ENCODE data around the gene TMPRSS3.

TMPRSS3 gene

DNA sequence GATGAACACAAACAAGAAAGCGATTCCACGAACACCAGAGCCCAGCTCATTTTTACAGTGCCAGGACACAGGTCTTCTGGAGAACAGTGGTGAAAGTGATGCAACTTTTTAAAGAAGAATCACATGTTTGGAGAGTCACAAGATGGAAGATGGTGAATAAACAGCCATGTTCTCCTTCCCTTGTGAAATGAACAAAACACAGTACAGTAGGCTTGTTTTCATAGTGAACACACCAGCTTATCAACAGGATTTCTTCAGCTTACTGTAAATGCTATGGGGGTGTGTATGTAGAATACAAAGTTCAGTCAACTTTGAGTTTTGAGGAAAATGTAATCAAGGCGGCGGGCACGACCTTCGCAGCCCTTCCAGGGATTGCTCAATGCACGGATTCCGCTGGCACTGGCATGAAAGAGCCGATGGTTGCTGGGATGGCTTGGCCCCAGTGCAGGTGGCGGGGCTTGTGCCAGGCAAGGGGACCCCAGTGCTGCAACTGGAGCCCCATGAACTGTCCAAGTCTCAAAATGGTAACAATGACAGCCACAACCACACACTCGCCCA, 9.7 kb downstream of the TMPRSS3 start:
- no peak for DNase-seq

DNA sequence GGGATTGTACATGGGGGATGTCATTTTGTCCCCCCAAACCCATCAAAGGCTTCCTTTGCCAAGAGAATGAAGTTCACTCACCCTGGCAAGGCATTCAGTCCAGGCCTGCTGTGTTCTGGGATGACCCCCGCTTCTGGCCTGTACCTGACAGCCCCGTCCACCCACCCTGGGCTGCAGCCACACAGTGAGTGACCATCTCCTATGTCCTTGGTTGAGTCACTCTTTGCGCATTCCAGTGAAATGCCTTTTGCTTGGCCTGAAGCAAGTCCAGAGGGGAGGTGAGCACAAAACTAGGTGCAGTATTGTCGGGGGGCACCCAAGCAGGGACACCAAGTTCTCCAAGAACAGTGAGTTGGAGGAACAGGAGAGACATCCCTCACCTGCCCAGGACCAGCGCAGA, 10.2 kb downstream of the TMPRSS3 start:
- DNase-seq = no peak

DNA sequence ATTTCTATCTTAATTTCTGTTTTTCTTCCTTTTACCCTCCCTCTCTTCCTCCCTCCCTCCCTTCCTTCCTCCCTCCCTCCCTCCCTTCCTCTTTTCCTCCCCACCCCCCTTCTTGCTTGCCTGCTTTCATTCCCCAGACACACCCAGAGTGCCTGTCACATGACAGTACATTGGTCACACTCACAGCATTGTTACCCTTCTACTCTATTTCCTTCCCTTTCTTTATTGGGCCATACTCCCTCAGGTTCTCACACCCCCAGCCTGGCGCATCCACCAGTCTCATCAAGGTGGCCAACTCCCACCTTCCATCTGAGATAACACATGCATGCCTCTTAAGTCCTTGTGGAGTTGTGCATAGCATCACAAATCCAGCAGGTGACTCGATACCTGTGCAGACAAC, 10.9 kb downstream of the TMPRSS3 start:
- no peak for DNase-seq

DNA sequence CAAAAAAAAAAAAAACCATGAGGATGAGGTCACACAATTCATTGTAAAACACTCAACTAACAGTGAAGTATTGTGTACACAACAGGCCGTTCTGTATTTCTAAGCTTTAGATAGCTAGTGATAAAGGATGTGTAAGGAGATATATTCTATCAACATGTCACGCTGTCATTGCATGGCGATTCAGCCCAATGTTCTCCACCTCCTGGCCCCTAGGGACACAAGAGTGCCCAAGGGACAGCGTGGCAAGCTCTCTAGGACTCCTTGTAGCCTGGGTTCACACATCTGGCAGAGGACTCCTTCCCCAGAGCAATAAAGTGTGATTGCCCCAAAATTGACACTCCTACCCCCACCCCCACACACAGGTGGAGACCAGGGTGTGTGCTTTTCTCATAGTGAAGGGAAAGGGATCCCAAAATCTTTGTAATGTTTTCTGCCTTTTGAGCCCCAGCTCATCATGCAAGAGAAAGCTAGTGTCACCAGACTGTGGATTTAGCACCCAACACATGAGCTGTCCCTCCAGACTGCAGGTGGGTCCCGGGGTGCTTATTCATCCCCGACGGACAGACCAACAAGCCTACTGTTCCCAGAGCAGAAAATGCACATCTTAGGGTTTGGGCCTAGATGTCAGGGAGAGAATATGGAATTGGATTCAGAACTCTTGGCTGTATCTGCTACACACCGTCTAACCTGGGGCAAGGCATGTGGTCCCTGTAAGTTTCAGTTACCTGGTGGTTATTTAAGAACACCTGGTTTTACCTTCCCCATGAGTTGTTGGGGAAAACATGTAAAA, 11.5 kb downstream of the TMPRSS3 start:
- no peak for DNase-seq

DNA sequence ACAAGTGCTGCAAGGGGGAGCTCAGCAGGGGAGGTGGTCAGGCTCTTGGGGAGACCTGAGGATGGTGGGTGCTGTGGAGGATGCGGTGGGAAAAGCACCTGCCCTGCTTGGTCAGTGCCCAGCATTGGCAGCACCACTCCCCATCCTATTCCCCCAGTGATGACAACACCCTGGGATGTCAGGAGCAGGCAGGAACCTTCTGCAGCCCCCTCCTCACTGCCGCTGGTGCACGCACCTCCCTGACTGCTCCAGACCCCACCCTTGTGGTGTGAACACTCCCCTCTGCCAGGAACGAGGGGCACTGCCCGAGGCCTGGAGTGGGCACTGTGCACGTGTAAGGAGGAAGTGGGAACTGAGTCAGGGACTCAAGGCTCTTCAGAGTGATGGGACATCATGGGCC, 12.5 kb downstream of the TMPRSS3 start:
- no peak for DNase-seq

DNA sequence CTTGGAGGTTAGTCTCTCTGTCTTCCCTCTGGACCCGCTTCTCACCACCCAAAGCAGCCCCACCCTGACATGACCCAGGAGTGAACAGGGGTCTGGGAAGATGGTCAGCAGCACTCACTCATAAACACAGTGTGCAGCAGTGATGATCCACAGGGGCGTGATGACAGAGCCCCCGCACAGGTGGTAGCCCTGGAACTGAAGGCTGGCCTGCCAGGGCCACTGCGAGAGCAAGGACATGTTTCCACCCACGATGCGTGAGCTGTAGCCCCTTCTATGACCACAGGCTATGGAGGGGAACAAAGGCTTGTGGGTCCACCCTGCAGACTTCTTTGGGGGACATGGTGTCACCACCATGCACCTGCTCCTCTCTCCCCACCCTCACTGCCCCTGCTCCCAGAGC, 12.9 kb downstream of the TMPRSS3 start:
- no peak for DNase-seq

DNA sequence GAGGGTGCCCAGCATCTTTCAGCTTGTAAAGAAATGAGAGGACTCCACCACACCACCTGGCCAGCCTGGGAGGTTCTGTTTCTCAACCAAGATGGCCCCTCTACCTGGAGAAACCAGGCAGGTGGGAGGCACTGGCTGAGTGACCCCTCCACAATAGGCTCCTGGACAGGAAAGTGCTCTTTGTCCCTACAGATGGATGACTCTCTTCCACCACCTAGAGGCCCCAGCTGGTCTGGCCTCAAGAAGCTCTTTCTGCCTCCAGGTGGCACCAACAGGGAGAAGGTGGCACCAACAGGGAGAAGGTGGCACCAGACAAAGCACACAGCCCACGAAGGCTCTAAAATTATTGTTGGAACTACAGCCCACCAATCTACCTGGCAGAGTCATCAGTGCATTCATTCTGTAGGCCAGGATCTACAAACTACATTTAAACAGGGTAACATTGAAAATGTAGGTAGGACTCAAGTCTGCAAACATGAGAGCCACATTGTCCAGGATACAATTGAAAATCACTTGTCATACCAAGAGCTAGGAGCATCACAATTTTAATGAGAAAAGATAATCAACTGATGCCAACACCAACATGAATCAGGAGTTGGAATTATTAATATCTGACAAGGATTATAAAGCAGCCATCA, 14.4 kb downstream of the TMPRSS3 start:
- DNase-seq = peak; percentile 7

DNA sequence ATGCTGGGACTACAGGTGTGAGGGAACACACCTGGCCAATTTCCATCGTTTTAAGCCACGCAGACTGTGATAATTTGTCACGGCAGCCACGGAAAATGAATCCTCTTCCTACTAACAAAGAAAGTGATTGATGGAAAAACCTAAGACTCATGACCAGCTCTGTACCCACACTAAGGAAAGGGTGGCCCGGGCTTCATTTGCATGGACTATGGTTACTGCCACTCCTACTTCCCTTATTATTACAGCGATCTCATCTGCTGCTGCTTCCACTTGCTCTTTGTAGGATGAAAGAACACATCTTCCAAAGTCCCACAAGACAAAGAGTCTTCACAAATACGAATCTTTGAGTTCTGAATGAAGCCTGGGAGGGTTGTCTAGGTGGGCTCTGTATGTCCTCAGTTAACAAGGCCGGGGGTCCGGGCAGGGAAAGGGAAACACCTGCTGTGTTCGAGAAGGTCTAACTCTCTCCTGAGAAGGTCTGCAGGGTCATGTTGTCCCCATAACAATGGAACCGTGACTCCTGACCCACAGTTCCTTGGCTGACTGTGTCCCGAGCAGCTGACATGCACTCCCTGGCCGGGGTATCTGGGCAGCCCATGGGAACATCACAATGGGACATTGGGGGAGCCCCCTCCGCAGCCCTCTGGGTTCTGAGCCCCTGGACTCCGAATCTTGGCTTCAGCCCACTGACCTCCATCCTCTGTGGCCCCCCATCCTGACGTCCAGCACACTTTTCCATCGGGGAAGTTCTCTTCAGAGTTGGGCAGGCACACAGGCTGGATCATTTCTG, 16.2 kb downstream of the TMPRSS3 start:
- no peak for DNase-seq

DNA sequence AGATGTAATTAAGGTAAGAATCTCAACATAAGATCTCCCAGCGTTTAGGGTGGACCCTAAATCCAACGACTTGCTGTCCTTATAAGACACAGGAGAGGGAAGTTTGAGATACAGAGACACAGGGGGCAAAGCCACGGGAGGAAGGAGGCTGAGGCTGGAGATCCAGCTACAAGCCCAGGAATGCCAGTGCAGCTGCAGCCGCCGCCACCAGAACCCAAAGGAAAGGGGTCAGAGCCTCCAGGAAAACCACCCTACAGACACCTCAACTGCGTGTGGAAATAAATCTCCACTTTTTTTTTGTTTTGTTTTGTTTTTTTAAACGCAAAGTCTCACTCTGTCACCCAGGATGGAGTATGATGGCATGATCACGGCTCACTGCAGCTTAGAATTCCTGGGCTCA, 17.4 kb downstream of the TMPRSS3 start:
- DNase-seq = no peak

DNA sequence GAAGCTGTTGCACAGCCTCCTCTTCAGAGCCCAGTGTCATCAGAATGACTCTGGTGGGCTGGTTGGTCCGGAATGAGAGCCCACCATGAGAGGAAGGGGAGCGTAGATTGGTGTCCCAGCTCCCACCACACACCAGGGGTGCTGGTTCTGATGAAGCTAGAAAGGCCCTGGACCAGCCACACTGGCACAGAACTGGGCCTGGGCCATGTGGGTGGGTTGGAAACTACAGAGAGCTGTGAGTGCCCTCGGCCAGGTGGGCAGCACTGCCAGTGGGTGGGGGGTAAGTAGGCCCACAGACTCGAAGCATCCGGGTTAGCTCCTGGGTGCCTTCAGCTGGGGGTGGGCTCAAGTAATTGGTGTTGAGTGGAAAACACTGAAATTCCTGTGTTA, 17.9 kb downstream of the TMPRSS3 start:
- no peak for DNase-seq

DNA sequence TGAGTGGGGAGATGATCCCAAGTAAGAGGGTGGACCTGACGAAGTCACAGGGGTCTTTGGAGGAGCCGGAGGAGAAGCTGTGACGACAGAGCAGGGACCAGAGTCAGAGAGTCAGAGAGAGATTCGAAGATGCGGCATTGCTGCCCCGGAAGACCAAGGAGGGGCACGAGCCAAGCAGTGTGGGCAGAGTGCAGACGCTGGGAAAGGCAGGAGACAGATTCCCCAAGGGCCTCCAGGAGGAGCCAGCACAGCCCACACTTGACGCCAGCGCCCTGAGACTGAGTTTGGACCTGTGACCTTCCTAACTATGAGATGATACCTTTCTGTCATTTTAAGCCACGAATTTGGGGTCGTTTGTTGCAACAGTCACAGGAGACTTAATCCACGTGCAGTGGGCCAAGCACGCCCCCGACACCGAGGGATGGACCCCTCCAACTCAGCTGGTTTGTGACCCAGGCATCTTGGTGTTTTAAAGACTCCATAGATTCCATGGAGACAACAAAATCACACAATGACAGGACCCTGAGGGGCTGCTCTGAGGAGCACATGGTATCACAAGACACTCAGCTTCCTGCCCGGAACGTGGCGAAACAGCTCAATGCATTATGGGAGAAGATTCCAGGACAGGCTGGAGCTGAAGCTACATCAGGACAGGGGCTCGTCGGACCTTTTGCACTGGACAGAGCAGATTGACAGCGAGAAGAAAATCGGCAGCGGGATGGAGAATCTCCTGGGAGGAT, 18.5 kb downstream of the TMPRSS3 start:
- DNase-seq = no peak

DNA sequence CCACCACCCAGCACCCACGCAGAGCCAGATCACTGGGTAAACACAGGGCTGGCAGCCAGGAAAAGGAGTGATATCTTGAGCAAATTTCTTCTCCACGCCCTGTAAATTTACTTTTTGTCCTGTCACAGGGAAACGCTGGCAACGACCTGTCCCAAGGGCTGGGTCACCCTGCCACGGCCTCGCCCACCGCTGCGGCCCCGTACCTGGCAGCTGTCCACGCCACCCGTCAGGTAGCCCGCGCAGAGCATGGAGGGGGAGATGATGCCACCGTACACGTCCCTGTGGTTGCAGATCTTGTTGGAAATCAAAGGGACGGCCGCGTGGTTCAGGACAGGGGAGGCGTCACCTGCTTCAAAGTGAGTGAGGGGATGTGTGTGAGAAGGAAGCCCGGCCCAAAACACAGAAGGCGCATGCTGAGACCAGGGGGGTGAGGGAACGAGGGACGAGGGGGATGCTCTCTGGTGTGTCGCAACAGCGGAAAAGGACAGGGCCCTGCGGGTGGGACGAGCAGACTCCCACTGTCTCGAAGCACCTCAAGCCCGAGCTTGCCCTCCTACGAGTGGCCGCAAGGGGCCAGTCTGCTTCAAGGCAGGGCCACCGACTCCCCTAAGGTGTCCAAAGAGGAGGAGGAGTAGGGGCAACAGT, 19.4 kb downstream of the TMPRSS3 start:
- DNase-seq = no peak

DNA sequence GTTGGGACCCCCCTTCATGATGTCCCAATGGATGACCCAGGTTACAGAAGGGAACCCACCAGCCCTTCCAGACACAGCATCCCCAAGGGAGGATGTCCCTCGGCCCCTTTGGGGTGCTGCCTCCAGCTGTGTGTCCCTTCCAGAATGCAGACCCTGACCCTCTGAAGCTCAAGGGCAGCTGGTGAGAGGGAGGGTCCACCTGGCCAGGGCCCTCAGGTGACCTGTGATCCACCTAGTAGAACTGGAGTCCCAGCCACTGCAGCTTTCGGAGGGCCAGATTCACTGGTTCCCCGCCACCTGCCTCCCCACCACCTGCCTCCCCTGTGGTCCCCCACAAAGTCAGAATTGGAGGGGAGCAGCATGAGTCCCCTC, 19.9 kb downstream of the TMPRSS3 start:
- DNase-seq = no peak

DNA sequence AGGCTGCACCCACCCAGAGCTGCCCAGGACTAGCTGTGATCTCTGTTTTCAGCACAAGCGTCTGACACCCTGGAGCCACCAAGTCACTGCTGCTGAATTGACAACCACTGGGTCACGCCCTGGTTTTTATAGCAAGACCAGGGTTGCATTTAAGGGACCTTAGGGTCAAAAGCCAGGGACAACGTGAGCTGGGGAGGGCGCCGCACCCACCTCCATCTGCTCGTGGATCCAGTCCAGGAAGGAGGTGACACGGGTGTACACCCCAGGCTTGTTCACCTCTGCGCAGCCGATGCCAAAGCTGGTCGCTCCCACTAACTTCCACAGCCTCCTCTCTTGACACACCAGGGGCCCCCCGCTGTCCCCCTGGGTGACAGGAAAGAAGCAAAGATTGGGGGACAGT, 20.3 kb downstream of the TMPRSS3 start:
- no peak for DNase-seq

DNA sequence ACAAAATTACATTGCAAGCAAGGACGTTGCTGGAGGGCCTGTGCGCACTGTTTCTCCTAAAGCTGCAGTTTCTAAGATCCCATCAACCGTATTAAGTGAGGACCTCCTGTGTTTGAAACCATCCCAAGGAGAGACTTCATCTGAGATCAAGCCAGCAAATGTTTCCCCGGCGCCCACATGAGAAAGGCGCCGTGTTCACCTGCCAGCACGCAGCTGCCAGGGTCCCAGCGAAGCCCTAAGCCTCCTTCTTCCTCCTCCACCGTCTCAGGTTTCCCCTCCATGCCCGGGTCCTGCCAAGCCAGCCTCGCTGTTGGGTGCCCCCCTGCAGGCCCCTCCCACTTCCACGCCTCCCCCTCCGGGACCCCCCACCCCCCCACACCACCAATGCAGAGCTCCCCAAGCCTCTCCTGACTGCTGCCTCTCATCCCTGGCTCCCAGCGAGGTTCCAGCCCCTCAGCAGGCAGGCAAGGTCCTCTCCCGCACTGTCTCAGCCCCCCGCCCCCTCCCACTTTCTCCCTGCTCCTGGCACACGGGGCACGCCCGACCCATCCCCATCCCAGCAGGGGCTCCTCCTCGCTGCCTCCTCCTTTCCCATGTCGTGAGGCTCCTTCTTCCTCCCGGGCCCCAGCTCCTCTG, 20.9 kb downstream of the TMPRSS3 start:
- no peak for DNase-seq

DNA sequence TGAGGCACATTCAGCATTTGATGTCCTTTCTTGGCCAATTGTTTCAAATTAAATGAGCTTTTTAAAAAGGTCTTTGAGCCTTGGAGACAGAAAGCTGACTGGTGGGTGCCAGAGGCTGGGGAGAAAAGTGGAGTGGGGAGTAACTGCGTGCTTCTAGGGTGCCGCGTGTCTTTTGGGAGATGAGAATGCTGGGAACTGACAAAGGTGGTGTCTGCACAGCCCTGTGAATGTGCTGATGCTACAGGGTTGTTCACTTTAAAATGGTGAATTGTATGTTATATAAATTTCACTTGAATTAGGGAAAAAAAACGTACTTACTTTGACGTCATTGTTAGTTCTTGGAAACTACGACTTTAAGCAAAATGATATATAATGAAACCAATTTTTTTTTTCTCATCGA, 21.4 kb downstream of the TMPRSS3 start:
- no peak for DNase-seq

DNA sequence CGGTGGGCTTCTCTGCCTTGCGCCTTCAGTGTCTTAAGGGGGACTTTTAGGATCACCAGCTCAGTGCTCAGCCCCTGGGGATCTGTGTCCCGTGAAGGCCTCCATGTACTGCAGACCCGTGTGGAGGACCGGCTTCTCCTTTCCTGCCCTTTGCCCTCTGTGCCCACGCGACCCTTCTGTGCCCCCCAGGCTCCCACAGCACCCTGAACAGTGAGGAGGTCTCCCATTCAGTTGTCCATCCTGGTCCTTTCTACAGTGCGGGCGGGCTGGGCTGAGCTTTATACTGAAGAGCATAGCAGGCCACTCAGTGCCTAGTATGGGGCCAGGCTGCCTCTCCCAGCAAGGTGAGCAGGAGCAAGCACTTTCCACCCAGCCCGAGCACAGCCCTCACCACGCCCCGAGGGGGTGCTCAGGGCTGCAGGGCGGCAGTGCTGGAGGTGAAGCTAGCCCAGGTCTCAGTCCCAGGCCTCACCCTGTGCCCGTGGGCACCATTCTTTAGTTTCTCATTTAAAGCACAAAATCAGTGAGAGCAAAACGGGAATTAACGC, 21.9 kb downstream of the TMPRSS3 start:
- no peak for DNase-seq

DNA sequence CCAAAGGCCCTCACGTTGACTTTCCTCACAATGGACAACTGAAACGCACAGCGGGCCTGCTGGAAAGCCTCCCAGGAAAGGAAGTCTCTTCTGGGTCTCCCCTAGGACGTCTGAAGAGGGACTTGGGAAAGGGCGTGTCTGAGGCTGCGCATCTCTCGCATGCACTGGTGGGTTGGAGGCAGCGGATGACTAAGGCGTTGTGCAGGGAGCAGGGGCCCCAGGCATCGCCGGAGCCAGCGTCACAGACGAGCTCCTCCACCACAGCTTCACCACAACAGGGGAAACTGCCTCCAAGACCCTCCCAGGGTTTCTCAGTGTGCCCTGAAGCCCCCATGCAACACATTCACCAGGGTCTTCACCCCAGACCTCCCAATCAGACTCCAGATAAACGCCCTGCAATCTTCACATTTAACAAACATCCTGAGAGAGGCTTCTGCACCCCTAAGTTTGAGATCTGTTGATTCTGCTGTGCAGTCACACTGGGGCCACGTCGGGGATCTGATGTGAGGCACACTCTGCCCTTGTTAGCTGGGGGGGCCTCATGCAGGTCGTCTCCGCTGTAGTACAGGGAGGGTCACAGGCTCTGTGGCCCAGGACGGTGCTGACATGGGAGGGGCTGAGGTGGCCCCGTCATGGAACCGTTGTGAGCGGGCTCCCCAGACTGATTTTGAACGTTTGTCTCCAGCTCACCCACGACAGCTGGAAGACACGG, 22.5 kb downstream of the TMPRSS3 start:
- no peak for DNase-seq

DNA sequence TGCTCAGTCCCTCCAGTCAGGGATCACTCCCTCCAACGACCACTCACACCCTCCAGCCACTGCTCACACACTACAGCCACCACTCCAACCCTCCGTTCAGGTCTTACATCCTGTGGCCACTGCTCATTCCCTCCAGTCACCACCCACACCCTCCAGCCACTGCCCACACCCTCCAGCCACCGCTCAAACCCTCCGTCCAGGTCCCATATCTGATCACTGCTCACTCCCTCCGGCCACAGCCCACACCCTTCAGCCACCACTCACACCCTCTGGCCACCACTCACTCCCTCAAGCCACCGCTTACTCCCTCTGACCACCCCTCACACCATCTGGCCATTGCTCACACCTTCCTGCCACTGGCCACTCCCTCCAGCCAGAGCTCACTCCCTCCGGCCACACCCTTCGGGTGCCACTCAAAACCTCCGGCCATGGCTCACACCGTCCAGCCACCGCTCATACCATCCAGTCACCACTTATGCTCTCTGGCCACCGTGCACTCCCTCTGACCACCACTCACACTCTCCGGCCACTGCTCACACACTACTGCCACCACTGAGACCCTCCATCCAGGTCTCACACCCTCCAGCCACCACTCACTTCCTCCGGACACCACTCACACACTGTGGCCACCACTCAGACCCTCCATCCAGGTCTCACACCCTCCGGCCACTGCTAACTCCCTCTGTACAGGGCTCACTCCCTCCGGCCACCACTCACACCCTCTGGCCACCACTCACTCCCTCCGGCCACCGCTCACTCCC, 24.8 kb downstream of the TMPRSS3 start:
- no peak for DNase-seq

DNA sequence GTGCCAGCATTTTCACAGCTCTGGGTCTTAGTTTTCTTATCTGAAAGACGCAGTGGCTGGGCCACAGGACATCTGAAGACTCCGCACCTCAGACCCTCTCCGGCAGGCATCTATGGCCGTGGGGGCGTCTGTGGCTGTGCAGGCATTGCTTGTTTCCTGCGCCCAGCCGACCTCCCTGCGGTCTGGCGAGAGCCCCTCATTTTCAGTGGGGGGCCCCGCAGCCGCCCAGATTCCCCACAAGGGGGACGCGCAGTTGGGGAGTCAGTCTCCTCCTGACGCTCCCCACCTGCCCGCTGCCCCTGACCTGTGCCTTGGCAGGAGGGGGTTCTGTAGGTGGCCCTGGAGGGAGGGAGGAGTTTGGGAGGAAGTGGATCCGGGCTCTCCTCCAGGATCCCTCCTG, 26.0 kb downstream of the TMPRSS3 start:
- no peak for DNase-seq
